Measurements from ENCODE around the gene VAMP7.

DNA sequence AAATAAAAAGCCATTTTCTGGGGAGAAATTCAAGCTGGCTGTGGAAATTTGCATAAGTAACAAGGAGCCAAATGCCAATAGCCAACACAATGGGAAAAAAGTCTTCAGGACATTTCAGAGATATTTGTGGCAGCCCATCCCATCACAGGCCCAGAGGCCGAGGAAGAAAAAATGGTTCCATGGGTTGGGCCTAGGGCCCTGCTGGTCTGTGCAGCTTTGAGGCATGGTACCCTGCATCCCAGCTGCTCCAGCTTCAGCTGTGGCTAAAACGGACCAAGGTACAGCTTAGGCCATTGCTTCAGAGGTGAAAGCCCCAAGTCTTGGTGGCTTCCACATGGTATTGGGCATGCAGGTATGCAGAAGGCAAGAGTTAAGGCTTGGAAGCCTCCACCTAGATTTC is 102.2 kb downstream of the VAMP7 start:
- TF ChIP-seq, protein P1, sequence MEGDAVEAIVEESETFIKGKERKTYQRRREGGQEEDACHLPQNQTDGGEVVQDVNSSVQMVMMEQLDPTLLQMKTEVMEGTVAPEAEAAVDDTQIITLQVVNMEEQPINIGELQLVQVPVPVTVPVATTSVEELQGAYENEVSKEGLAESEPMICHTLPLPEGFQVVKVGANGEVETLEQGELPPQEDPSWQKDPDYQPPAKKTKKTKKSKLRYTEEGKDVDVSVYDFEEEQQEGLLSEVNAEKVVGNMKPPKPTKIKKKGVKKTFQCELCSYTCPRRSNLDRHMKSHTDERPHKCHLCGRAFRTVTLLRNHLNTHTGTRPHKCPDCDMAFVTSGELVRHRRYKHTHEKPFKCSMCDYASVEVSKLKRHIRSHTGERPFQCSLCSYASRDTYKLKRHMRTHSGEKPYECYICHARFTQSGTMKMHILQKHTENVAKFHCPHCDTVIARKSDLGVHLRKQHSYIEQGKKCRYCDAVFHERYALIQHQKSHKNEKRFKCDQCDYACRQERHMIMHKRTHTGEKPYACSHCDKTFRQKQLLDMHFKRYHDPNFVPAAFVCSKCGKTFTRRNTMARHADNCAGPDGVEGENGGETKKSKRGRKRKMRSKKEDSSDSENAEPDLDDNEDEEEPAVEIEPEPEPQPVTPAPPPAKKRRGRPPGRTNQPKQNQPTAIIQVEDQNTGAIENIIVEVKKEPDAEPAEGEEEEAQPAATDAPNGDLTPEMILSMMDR (IDR thresholded peaks at IDR 0.05 in 8 of 11, conservative IDR thresholded peaks at IDR 0.05 in 3 of 11): no peak
- TF ChIP-seq POLR2AphosphoS5 (IDR thresholded peaks at IDR 0.05) (no peak), POLR2A (IDR thresholded peaks at IDR 0.05) (no peak)

All from spleen (tissue), 7 donors.